Lung microvascular endothelial cell (primary cell): ENCODE data around the gene DPYSL3. TPM values are rescaled to one million over a fixed set of nuclear protein-coding genes. Genes with fewer than 3 reads are reported as not detected.

Source experiments
- DNase-seq, 2 donors: peaks; one replicate each; pipeline versions ENCODE4 v3.0.0 to v3.0.0-alpha.2; 2010; ENCODE audit warnings: low read depth in 2 of 2
- total RNA-seq: library from RNA; depleted of rRNA; stranded (reverse); fragments of >200 nt; gene quantifications from 2 replicates; pipeline ENCODE4 v1.2.1, GENCODE V29; 2014

DPYSL3 gene
- total RNA-seq, 1 donor from 2014 or later: 11.3 TPM

GRCh38 chr5:147406636-147407035, 103.2 kb downstream of the DPYSL3 start:
- DNase-seq: no peak

GRCh38 chr5:147404706-147405105, 105.2 kb downstream of the DPYSL3 start:
- DNase-seq: no peak

GRCh38 chr5:147403651-147404640, 105.9 kb downstream of the DPYSL3 start:
- DNase-seq: peak; percentile 39 to 99

DNA sequence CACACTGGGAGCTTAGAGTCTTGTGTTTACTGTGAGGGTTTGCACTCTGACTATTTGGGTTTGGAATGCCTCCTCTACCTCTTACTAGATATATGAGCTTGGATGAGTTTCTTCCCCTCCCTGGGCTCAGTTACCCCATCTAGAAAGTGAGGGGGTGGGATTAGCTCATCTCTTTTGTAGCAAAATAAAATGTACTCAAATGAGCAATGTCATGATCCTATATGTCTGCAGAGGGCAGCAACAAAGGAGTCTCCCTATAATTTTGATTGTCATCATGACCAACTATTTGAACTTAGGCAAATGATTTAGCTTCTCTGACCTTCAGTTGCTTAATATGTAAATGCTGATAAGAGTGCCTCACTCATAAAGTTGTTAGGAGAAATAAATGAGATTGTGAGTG, 109.0 kb downstream of the DPYSL3 start:
- no peak for DNase-seq

- DNase-seq: no peak
Measured at GRCh38 chr5:147400126-147400809, 109.6 kb downstream of the DPYSL3 start.

- no peak for DNase-seq
Measured at GRCh38 chr5:147398860-147399259, 111.0 kb downstream of the DPYSL3 start.

- DNase-seq: no peak
Measured at GRCh38 chr5:147397616-147398015, 112.3 kb downstream of the DPYSL3 start.

DNA sequence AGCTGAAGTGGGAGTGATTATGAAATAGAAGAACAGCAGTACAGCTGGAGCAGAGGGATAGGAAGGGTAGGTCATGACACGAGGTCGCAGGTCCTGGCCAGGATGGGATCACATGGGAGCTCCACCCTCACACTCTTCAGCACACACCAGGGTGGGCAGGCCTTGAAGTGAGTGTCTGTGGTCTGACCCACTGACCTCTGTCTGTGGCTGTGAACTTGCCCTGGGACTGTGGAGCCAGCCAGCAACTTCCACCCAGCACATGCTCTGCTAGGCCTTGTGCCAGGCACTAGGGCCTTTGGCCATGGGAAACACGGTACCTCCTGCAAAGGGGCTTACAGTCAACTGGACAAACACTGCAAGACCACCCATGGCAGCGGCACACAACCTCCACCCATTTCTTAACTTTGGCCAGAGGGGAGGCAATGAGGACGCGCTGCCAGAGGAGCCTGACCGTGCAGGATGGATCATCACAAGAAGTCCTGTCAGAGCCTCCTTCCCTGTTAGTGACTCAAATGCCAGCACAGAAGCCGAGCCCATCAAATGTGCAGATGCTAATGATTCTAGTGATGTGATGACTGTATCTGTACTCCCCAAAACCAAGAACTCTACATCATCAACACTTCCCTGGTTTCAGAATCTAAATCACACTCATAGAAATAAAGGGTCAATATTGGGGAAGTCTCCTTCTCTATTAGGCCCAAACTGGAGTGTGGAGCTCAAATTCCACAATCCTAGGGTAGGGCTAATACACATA, 113.6 kb downstream of the DPYSL3 start:
- DNase-seq: peak in 1 of 2 donors; percentile 37

GRCh38 chr5:147393874-147394672, 115.8 kb downstream of the DPYSL3 start:
- DNase-seq: no peak

GRCh38 chr5:147391781-147392180, 118.1 kb downstream of the DPYSL3 start:
- peak; percentile 67 to 90 for DNase-seq

GRCh38 chr5:147390654-147391225, 119.1 kb downstream of the DPYSL3 start:
- no peak for DNase-seq

DNA sequence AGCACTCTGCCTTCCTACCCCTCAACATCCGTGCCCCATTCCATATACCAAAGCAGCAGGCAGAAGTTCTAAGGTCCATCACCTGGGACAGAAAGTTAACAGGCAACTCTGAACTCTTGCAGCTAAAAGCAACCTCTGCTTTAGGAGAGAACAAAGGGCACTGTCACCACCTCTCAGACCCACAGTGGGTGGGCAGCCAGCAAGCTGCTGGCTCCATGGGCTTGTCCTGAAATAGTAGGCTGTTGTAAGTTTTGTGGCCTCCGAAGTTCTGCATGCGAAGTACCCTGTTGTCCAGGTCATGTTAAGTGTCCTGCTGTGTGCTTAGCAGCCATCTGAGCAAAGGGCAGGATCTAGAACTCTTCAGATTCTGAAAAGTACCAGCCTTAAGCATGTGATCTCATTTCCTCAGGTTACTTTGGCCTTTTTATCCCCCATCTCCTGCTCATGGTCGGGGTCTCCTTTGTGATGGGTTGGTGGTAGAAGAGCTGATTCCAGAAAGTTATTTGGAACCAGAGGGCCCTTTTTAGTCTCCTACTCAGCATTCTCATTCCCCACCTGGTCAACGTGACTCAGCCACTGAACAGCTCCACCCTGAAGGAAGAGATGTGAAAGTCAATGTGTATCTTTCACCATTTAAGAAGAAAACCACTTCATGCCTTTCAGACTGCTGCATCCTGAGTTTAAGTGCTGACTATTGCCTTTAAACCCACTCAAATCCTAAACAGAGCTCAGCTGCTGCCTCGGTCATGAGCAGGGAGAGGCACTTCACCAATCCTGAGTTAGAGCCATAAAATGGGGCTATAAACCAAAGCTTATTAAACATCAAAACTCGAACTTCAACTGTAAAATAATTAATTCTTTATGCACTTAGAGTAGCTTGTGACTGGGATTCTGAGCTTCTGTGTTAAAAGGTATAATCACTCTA, 121.4 kb downstream of the DPYSL3 start:
- DNase-seq: no peak

GRCh38 chr5:147387109-147387508, 122.8 kb downstream of the DPYSL3 start:
- DNase-seq: no peak

DNA sequence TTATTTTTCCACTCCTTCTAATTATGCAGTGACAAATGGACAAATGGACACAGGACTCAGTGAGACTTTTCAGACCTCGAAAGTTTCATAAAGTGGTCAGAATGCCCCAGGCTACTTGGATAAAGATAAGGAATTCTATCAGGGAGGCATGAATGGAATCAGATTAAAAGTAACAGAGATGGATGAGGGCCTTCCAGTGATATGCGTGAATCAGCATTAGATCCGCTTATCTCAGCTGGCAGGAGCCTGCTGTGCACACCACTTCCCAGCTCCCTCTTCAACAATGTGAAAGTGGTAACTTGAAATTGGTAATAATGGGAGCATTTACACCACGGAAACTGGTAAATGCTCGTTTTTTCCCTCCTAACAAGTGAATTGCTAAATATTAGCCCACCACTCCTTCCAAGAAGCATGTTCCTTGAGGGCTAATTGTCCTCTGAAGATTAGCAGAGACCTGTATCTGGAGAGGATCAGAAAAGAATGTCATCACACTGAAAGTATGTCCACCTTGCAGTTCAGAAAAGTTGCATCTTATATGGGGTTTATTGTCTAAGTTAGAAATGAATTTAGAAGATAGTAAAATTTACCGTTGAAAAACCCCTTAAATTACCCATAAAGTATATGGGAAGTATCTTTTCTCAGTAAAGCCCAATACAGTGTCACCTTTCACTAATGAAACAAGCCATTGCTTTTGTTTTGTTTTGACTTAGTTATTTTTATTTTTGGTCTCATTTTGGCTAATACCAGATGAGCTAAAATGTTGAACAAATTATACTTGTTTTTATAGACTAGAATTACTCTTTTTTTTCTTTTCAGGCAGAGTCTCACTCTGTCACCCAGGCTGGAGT, 125.3 kb downstream of the DPYSL3 start:
- no peak for DNase-seq

DNA sequence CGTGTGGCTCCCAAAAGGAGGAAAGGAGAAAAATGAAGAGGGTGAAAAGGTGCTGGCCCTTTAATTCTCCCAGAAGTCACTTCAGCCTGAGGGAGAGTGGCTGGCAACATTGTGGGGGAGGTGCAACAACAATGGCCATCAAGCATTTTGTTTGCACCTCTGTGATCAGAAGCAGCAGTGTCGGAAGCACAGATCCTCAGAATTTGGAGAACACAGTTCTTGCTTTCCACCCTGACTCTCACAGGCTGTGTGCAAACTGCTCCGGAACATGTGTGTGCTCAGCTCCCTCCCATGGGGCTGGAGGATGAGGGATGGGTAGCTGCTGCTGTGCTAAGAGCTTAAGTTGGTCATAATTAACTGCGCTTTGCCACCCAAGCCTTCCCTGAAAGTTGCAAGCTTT, 127.1 kb downstream of the DPYSL3 start:
- DNase-seq: no peak

DNA sequence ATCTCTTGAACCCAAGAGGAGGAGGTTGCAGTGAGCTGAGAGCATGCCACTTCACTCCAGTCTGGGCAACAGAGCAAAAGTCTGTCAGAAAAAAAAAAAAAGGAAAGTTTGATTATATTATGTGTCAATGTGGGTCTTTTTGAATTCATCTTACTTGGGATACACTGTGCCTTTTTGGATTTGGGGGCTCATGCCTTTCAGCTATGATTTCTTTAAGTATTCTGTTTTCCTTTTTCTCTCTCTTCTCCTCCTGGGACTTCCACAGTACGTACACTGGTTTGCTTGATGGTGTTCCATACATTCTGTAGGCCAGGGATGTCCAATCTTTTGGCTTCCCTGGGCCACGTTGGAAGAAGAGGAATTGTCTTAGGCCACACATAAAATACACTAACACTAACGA, 128.3 kb downstream of the DPYSL3 start:
- DNase-seq: no peak

DNA sequence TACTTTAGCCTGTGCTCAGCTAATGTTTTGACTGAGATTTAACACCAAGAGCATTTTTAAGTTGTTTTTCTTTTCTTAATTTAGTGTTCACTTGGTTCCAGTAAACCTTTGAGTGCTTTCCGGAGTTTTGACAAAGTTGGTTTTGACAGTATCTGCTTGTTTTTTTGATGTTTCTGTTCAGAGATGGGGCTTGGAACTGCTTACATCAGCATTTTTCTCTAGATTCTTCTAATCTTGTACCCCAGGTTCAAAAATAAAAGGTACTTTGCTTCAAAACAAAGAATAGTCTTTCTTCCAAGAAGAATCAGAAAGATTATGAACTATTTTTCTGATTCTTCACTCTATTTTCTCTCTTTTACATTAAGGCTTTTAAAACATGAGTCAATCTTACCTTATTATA, 132.2 kb downstream of the DPYSL3 start:
- no peak for DNase-seq

GRCh38 chr5:147375151-147375550, 134.7 kb downstream of the DPYSL3 start:
- no peak for DNase-seq

GRCh38 chr5:147373328-147373727, 136.5 kb downstream of the DPYSL3 start:
- DNase-seq: no peak
